OCI-LY1 (cell line): ENCODE data around the gene PARS2.

Experiments
- CTCF ChIP-seq: fragments of 200-600 bp; sonication (generic), shearing (Covaris generic); IDR thresholded peaks from 2 replicates; pipeline ENCODE4 v1.5.1; 2017; ENCODE audit warnings: mild to moderate bottlenecking, antibody characterized with exemption, low read length, moderate library complexity, mixed read lengths
- EZH2 ChIP-seq: fragments of 200-600 bp; sonication (generic), shearing (Covaris generic); IDR thresholded peaks from 2 replicates; pipeline ENCODE4 v1.8.0; 2017; ENCODE audit warnings: borderline replicate concordance, mixed run types, mild to moderate bottlenecking, antibody characterized with exemption, low read length, moderate library complexity, mixed read lengths

- TF ChIP-seq CTCF (no peak), EZH2 (no peak)
Measured at GRCh38 chr1:54728027-54728426, 36.3 kb downstream of the PARS2 start.
